HFF-Myc (cell line): ENCODE results near the gene SEC61G.

Experiments
- DNase-seq: peaks from one replicate; pipeline ENCODE4 v3.0.0-alpha.2; 2011; ENCODE audit warnings: low read depth; ENCODE audit errors: extremely low read depth
- H3K4me3 ChIP-seq: replicated peaks from 2 replicates; pipeline ENCODE4 v1.5.1; 2011; ENCODE audit warnings: low read depth, mild to moderate bottlenecking, control low read depth, low read length
- TF ChIP-seq, protein P1 (sequence below): IDR thresholded peaks from 2 replicates; pipeline ENCODE4 v1.5.1; 2012; ENCODE audit warnings: mild to moderate bottlenecking, low read depth, low read length, control low read depth; ENCODE audit errors: missing control alignments

SEC61G gene

DNA sequence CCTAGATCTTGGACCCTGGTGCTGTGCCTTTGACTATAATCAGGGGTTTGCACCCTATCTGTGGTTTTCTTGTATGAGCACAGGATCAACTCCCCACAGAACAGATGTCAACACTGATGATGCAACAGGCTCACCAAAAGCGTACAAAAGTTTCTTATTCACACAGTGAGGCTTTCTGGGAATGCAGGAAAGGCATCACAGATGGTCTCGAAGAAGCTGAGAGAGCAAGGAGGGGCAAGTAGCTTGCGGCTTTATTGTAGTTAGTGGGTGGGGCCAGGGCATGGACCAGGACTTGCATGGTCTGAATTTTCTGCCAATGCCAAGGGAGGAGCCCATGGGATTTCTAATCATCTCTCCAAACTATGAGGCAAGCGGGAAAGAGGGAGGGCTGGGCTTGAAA lies 46.2 kb downstream of the SEC61G start:
- TF ChIP-seq, protein P1, sequence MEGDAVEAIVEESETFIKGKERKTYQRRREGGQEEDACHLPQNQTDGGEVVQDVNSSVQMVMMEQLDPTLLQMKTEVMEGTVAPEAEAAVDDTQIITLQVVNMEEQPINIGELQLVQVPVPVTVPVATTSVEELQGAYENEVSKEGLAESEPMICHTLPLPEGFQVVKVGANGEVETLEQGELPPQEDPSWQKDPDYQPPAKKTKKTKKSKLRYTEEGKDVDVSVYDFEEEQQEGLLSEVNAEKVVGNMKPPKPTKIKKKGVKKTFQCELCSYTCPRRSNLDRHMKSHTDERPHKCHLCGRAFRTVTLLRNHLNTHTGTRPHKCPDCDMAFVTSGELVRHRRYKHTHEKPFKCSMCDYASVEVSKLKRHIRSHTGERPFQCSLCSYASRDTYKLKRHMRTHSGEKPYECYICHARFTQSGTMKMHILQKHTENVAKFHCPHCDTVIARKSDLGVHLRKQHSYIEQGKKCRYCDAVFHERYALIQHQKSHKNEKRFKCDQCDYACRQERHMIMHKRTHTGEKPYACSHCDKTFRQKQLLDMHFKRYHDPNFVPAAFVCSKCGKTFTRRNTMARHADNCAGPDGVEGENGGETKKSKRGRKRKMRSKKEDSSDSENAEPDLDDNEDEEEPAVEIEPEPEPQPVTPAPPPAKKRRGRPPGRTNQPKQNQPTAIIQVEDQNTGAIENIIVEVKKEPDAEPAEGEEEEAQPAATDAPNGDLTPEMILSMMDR, result no peak
- no peak for DNase-seq
- no peak overlapping the region for H3K4me3 ChIP-seq

DNA sequence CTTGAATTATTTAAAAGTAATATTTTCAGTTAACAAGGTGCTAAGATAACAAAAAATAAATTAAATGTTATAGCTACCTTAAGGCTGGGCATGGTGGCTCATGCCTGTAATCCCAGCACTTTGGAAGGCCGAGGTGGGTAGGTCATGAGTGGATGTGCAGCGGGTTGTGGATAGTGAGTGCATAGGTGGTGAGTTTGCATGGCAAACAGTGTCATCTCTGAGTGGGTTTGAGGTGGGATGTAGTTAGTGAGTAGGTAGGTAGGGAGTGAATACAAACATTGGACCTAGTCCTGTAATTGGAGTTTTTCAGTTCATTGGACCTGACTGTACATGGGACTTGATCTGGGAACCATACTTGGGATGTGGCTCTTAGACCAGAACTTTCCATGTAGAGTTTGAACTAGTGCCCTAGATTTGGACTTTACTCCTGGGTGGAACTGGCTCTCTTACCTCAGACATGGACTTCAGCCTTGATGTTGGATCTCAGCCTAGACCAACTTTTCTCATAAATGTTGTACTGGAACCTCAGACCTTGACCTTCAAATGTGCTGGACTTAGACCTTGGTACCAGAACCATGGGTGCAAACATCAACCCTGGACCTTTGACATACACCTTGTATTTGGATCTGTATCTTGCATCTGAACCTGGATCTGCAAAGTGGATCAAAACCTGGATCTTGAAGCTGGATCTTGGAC lies 47.0 kb downstream of the SEC61G start:
- TF ChIP-seq, protein P1, result no peak
- H3K4me3 ChIP-seq, result no peak overlapping the region
- no peak for DNase-seq

DNA sequence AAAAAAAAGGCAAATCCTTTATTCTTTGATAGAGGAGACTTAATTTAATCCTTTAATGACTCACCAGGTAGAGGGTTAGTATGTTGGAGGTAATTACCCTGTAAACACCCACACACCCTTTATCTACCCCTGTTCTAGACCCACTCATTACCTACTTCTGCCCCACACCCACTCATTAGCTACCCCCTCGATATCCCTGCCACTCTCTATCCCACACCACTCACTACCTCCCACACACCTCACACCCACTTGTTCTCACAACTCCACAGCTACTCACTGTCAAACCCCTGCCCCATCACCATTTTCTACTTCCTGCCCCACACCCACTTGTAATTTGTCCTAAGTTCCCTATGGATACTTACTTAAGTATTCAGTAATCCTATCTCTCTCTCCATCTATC lies 49.7 kb downstream of the SEC61G start:
- no peak for DNase-seq
- TF ChIP-seq, protein P1, result no peak
- no peak overlapping the region for H3K4me3 ChIP-seq

DNA sequence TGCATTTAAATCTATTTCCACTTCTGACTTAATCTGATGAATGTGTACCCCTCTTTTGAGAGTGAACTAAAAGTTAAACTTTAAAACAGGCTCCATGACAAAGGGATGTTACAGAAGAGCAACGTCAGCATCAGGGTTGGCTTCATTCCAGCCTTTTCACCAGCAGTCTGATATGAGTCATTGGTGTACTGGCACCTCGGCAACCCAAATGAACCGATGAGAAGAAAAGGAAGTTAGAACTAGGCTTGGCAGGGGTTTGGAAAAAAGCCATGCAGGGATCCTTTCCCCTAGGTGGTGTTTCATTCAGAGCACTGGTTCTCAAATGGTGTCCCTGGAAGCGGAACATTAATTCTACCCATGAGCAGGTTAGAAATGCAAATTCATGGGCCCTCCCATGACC lies 53.6 kb downstream of the SEC61G start:
- TF ChIP-seq, protein P1, result no peak
- DNase-seq, result peak; percentile 25
- no peak overlapping the region for H3K4me3 ChIP-seq

DNA sequence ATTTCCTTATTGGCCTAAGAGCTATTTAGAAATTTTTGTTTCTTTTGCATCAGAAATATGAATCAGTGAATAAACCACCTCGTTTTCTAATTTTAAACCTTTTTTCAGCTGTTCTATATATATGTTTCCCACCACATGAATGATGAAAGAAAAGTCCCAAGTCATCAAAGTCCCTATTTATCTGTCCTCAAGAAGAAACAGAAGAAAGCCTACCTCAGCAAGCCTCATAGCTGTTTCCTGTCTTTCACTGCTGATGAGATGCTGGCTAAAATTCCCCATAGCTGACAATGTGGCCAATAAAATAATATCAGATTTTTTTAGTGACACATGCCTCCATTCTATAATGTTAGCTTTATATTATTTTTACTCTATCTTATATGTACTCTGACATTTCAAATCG lies 54.2 kb downstream of the SEC61G start:
- no peak for DNase-seq
- no peak overlapping the region for H3K4me3 ChIP-seq
- TF ChIP-seq, protein P1, result no peak
